Measurements from ENCODE around the gene CRYBG1.

- TF ChIP-seq CTCF (IDR thresholded peaks at IDR 0.05 in 2 of 3, conservative IDR thresholded peaks at IDR 0.05 in 1 of 3; ENCODE audit: control insufficient read depth in 2 of 3, extremely low read depth in 1 of 3, insufficient read depth in 1 of 3, low read depth in 3 of 3, low read length in 3 of 3), result no peak
- no peak for TF ChIP-seq JUND (IDR thresholded peaks at IDR 0.05; ENCODE audit: low read depth, low read length)
- TF ChIP-seq, protein P1, sequence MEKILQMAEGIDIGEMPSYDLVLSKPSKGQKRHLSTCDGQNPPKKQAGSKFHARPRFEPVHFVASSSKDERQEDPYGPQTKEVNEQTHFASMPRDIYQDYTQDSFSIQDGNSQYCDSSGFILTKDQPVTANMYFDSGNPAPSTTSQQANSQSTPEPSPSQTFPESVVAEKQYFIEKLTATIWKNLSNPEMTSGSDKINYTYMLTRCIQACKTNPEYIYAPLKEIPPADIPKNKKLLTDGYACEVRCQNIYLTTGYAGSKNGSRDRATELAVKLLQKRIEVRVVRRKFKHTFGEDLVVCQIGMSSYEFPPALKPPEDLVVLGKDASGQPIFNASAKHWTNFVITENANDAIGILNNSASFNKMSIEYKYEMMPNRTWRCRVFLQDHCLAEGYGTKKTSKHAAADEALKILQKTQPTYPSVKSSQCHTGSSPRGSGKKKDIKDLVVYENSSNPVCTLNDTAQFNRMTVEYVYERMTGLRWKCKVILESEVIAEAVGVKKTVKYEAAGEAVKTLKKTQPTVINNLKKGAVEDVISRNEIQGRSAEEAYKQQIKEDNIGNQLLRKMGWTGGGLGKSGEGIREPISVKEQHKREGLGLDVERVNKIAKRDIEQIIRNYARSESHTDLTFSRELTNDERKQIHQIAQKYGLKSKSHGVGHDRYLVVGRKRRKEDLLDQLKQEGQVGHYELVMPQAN (conservative IDR thresholded peaks at IDR 0.05), result no peak
- no peak for TF ChIP-seq NFXL1 (IDR thresholded peaks at IDR 0.05; ENCODE audit: borderline replicate concordance)
Measured at GRCh38 chr6:106581468-106581867, 221.0 kb downstream of the CRYBG1 start.
